Loucy (cell line): ENCODE measurements around the gene ARHGAP40.

Experiments used
- CTCF ChIP-seq: fragments of 200-600 bp; sonication (generic); conservative IDR thresholded peaks from 2 replicates; pipeline ENCODE4 v1.5.1; 2014; ENCODE audit warnings: mild to moderate bottlenecking, antibody characterized with exemption, low read length
- EZH2phosphoT487 ChIP-seq: fragments of 200-600 bp; IDR thresholded peaks from 2 replicates; pipeline ENCODE4 v1.6.1; 2018; ENCODE audit warnings: antibody characterized with exemption, mild to moderate bottlenecking, moderate library complexity, borderline replicate concordance

DNA sequence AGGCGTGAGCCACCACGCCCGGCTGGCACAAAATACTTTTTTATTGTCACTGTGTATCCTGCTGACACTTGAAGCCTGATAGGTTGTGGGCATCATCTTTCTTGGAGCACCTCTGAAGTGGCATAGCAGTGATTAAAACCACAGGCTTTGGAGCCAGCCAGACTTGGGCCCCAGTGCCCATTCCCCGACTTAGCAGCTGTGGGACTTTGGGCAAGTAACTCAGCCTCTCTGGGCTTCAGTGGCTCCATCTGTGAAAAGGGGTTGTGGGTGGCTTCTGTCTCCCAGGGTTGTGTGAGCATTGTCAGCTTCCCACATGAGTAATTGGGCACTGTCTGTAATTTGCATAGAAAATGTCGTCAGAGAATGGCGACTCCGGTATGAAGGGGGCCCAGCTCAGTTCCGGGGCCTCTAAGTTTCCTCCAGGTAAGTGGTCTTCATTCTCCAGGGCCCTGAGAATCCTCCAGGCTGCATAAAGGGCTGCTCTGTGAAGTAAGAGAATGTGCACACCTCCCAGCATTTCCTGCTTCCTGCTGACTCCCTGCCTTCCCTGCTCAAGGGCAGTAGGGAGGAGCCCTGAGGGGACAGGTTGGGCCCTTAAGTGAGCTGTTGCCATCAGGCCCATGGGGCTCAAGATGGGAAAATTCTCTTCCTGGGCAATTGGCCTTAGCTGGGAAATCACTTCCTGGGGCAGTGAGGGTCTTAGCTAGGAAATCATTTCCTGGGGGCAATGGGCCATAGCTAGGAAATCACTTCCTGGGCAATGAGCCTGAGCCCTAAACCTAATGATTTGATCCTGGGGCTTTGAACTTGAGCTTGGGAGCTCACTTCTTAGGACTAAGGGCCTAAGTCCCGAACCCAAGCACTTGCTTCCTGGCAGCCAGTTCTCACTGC is 27.2 kb downstream of the ARHGAP40 start:
- no peak for TF ChIP-seq CTCF
- no peak for TF ChIP-seq EZH2phosphoT487
